ENCODE results near the gene TFEB.

DNA sequence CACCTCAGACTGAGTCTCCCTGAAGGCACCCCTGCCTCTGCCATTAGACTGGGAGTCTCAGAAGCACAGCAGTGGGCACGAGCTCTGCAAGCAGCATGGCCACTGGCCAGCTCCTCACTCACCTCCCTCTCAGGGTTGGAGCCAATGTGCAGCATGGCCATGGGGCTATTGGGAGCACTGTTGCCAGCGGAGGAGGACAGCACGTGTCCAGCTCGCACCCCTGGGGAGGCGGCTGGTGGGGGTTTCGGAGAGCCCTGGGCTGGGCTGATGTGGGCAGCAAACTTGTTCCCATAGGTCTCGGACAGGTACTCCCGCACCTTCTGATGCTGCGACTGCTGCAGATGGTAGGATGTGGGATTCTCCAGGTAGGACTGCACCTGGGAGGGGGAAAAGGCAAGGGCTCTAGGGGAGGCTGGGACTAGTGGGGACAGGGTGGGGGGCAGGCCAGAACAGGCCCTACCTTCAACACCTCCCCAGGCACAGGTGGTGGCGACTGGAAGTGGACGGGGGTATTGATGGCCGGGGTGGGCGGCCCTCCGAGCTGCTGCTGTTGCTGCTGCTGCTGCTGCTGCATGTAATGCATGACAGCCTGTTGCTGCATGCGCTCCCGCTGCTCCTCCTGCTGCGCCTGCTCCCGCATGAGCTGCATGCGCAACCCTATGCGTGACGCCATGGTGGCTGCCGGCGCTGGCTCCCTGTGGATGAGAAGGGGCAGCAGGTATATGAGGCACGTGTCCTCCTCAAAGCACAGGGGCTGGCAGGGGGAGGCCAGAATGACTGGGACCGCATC lies 44.7 kb downstream of the TFEB start:
- TF ChIP-seq POLR2A (IDR thresholded peaks at IDR 0.05; ENCODE audit: low read depth, low read length) (no peak), PAX5 (IDR thresholded peaks at IDR 0.05; ENCODE audit: insufficient read depth, low read length, severe bottlenecking) (no peak), POLR2AphosphoS5 (IDR thresholded peaks at IDR 0.05; ENCODE audit: low read depth, low read length) (no peak), SPI1 (IDR thresholded peaks at IDR 0.05; ENCODE audit: low read depth, low read length) (no peak), TAF1 (IDR thresholded peaks at IDR 0.05; ENCODE audit: low read depth, low read length) (no peak)
